ENCODE measurements around the gene ELOVL1.
A peak's percentile ranks its signal among the peaks of the same experiment; 100 is the strongest.
"Not testable (repeated sequence)": the region's sequence is repeated elsewhere in the genome, so short reads cannot be mapped to it uniquely, and the experiment has no call there.

ELOVL1 gene

DNA sequence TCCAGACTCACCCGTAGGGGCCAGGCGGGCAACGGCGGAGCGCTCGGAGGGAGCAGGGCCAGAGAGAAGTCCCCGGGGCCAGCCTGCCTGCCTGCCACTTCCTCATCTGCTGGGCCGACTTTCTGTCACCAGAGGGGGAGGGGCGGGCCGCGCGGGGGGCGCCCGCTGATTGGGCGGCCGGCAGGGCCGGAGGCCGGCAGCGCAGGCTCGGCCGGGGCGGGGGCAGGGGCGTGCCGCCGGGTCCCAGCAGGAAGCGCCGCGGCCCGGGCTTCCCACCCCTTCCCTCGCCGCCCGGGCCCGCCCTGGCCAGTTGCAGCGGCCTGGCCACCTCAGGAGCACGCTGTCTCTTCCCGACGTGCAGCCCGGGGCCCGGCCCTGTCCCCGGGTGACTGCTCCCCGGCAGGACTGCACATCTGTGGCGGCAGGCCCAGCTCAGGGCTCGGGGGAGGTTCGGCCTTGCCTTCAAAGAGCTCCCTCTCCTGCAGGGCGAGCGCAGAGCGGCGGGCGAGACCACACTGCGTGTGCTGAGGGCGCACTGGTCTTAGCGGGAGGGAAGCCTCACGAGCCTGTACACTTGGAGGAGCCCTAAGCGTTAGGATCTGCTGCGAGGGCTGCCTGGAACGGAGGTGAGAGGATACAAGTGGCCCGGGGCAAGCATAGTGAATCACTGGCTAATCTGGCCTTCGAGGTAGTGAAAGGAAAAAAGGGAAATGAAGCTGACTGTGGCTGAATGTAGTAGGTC lies at the start of gene ELOVL1:
ELOVL1 (minus strand) TSS at position 108 of the 742 bp plus-strand sequence. CDS start 2,402 bp downstream, outside the sequence.
- CTCF ChIA-PET = interaction anchor here (0.7 to 1.4 kb wide), 8 partner anchors 9 to 1328 kb away, joined by 3 to 15 read pairs (median 4); partner anchors contain the start of gene CDC20
- POLR2A ChIA-PET = interaction anchor here (1.4 to 2.5 kb wide), 5 partner anchors 10 to 162 kb away, joined by 5 to 18 read pairs (median 8); partner anchors contain the start of gene CDC20
- H3K4me3 ChIP-seq (ENCODE audit: low read depth, low read length) = peak within 1 kb of the TSS; percentile 74
- DNase-seq (ENCODE audit: low read depth, low spot score) = no peak
- TF ChIP-seq CTCF (IDR thresholded peaks at IDR 0.05; ENCODE audit: insufficient read depth, low read length, missing control alignments) = peak; percentile 45

DNA sequence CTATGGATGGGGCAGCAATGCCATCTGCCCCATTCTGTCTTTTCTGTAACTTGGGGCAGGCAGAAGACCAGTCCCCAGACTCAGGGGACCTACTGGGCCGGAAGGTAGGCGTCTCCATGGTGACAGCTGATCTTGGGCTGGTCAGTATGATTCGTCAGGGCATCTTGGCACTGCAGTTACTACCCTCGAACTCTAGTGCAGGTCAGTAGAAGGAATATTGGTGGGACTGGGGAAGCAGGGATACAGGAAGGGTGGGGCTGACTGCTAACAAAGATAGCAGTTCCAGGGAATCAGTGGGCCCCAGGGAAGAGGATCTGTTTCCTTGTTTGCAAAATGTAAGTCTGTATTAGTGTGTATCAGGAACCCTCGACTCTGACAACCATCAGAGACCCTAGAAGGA lies 48.1 kb upstream of the ELOVL1 start:
- TF ChIP-seq CTCF (IDR thresholded peaks at IDR 0.05; ENCODE audit: insufficient read depth, low read length, missing control alignments) = no peak
- DNase-seq (ENCODE audit: low read depth, low spot score) = no peak
- CTCF ChIA-PET = interaction anchor here (1.3 to 7.7 kb wide), 10 partner anchors 9 to 501 kb away, joined by 3 to 184 read pairs (median 13); partner anchors contain the start of genes MED8 and SZT2

GRCh38 chr1:43414634-43415223 lies 46.9 kb upstream of the ELOVL1 start:
- TF ChIP-seq CTCF (IDR thresholded peaks at IDR 0.05; ENCODE audit: insufficient read depth, low read length, missing control alignments) = peak; percentile 30
- H3K4me3 ChIP-seq (ENCODE audit: low read depth, low read length) = no peak overlapping the region
- DNase-seq (ENCODE audit: low read depth, low spot score) = no peak
- ChIA-PET POLR2A (interaction anchor here (0.8 to 1.2 kb wide), 2 partner anchors 25 to 175 kb away, joined by 3 to 4 read pairs; partner anchors contain the start of genes MED8 and SZT2), CTCF (interaction anchor here (0.6 to 7.7 kb wide), 21 partner anchors 10 to 500 kb away, joined by 3 to 184 read pairs (median 4); partner anchors contain the start of genes MED8 and SZT2)

More for the DNA sequence above, 48.1 kb upstream of the ELOVL1 start:
- POLR2A ChIA-PET = no interaction called here
- no peak overlapping the region for H3K4me3 ChIP-seq (ENCODE audit: low read depth, low read length)

DNA sequence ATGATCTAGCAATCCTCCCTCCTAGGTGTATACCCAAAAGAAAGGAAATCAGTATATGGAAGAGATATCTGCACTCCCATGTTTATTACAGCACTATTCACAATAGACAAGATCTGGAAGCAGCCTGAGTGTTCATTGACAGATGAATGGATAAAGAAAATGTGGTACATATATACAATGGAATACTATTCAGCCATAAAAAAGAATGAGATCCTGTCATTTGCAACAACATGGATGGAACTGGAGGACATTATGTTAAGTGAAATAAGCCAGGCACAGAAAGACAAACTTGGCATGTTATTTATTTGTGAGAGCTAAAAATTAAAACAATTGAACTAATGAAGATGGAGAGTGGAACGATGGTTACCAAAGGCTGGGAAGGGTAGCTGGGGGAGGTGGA lies 45.6 kb upstream of the ELOVL1 start:
- POLR2A ChIA-PET = interaction anchor here (1.1 kb wide), 1 partner anchor 186 kb away, joined by 3 read pairs; no protein-coding TSS in a partner anchor

GRCh38 chr1:43410571-43410970 lies 42.8 kb upstream of the ELOVL1 start:
- CTCF ChIA-PET = interaction anchor here (1.4 to 7.7 kb wide), 3 partner anchors 20 to 181 kb away, joined by 4 to 184 read pairs (median 4); no protein-coding TSS in a partner anchor

More for the DNA sequence above, 45.6 kb upstream of the ELOVL1 start:
- H3K4me3 ChIP-seq (ENCODE audit: low read depth, low read length); DNase-seq (ENCODE audit: low read depth, low spot score): not testable (repeated sequence)
- CTCF ChIA-PET = interaction anchor here (1.2 to 7.7 kb wide), 8 partner anchors 9 to 190 kb away, joined by 3 to 184 read pairs (median 16); partner anchors contain the start of genes MED8 and SZT2

DNA sequence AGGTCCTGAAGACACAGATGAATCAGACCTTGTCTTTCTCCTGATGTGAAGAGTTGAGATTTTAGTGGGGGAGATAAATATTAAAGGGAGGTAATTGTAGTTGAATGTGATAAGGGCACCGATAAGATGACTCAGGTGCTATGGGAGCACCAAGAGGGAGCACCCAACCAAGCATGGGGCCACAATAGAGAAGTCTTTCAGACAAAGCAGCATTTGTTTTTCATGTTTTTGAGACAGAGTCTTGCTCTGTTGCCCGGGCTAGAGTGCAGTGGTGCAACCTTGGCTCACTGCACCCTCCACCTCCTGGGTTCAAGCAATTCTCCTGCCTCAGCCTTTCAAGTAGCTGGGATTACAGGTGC lies 38.0 kb upstream of the ELOVL1 start:
- ChIA-PET CTCF (interaction anchor here (1.3 to 4.7 kb wide), 2 partner anchors 8 to 179 kb away, joined by 3 to 28 read pairs; no protein-coding TSS in a partner anchor), POLR2A (no interaction called here)
- H3K4me3 ChIP-seq (ENCODE audit: low read depth, low read length) = no peak overlapping the region
- TF ChIP-seq CTCF (IDR thresholded peaks at IDR 0.05; ENCODE audit: insufficient read depth, low read length, missing control alignments) = no peak
- DNase-seq (ENCODE audit: low read depth, low spot score) = no peak

More at GRCh38 chr1:43410571-43410970, 42.8 kb upstream of the ELOVL1 start:
- H3K4me3 ChIP-seq (ENCODE audit: low read depth, low read length) = no peak overlapping the region
- TF ChIP-seq CTCF (IDR thresholded peaks at IDR 0.05; ENCODE audit: insufficient read depth, low read length, missing control alignments) = no peak
- no peak for DNase-seq (ENCODE audit: low read depth, low spot score)
- POLR2A ChIA-PET = no interaction called here

All from AG04449 (cell line).